GM21423 (cell line): ENCODE measurements around the gene MMP25.

Experiments used
- ATAC-seq: cut with Tn5 transposase; IDR thresholded peaks from one replicate; pipeline ENCODE4 v1.9.1; 2021; ENCODE audit warnings: mild to moderate bottlenecking, moderate library complexity; ENCODE audit not compliant: unreplicated experiment

MMP25 gene

GRCh38 chr16:3015865-3016521 is 30.4 kb upstream of the MMP25 start:
- ATAC-seq, result no peak

GRCh38 chr16:3017344-3017743 is 29.0 kb upstream of the MMP25 start:
- no peak for ATAC-seq

GRCh38 chr16:3017794-3018506 is 28.4 kb upstream of the MMP25 start, which contains the start of gene CLDN6:
Gene CLDN6, minus strand, starts transcription at chr16:3018183. Its CDS starts 2,162 bp downstream, at chr16:3016021.
- ATAC-seq, result no peak

- ATAC-seq, result no peak
Observed at GRCh38 chr16:3019594-3020246, 26.6 kb upstream of the MMP25 start.

GRCh38 chr16:3020247-3020603 is 26.1 kb upstream of the MMP25 start, which contains the start of gene TNFRSF12A:
Gene TNFRSF12A, plus strand, starts transcription at chr16:3020368. Its CDS starts 30 bp downstream, at chr16:3020398.
- no peak for ATAC-seq

GRCh38 chr16:3020604-3021448 is 25.5 kb upstream of the MMP25 start:
- ATAC-seq, result no peak

- peak; percentile 27 for ATAC-seq
Observed at GRCh38 chr16:3021449-3022207, 24.7 kb upstream of the MMP25 start.

- ATAC-seq, result no peak
Observed at GRCh38 chr16:3022208-3022683, 24.1 kb upstream of the MMP25 start.

GRCh38 chr16:3022684-3023414 is 23.5 kb upstream of the MMP25 start:
- ATAC-seq, result no peak

GRCh38 chr16:3023415-3023668 is 23.0 kb upstream of the MMP25 start:
- no peak for ATAC-seq

GRCh38 chr16:3023669-3024478 is 22.5 kb upstream of the MMP25 start, which contains the start of the genes HCFC1R1 and THOC6:
Gene HCFC1R1, minus strand, starts transcription at chr16:3023942. Its CDS starts 1 bp downstream, at chr16:3023941.
Gene THOC6, plus strand, starts transcription at chr16:3024035. Its CDS starts 292 bp downstream, at chr16:3024327.
- peak; percentile 62 for ATAC-seq

GRCh38 chr16:3025032-3026002 is 21.0 kb upstream of the MMP25 start:
- ATAC-seq, result no peak

- ATAC-seq, result no peak
Observed at GRCh38 chr16:3026003-3026378, 20.4 kb upstream of the MMP25 start.

GRCh38 chr16:3026609-3027488 is 19.5 kb upstream of the MMP25 start:
- no peak for ATAC-seq

GRCh38 chr16:3027489-3027795 is 18.9 kb upstream of the MMP25 start:
- ATAC-seq, result no peak

- no peak for ATAC-seq
Observed at GRCh38 chr16:3027983-3028715, 18.2 kb upstream of the MMP25 start.
